GM12875 (cell line): ENCODE results near the gene THSD4.

Source experiments
- H3K4me3 ChIP-seq: one replicate; pipeline ENCODE4 v1.5.1; 2011; ENCODE audit warnings: low read depth, low read length, control low read depth
- TF ChIP-seq, protein P1 (sequence below): IDR thresholded peaks from 2 replicates; pipeline ENCODE4 v1.5.1; 2011; ENCODE audit warnings: low read depth, mild to moderate bottlenecking, control low read depth, inconsistent platforms, low read length, moderate library complexity, borderline replicate concordance; ENCODE audit not compliant: insufficient read depth

Gene THSD4

DNA sequence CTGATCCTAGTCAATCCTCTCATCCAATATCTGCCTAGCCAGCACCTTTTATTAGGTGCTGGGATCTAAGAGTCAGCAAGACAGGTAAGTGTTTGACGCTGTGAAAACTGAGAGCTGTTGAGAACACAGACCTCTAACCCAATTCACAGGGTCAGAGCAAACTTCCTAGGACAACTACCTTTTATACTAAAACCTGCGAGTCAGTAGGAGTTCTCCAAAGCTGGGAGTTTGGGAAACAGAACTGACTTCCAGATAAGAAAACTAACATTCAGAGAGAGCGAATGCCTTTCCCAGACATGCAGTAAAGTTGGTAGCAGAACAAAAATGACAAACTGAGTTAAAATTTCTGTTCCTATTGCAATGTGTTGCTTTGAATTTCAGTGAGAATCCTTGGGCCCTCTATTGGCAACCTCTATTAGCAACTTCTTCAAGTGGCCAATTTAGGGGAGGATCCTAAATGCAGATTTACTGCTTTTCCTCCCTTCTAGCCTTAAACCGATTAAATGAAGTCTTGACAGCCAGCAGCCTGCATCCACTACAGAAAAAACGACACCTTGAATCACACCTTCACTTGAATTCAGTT lies 706.4 kb downstream of the THSD4 start:
- TF ChIP-seq, protein P1, sequence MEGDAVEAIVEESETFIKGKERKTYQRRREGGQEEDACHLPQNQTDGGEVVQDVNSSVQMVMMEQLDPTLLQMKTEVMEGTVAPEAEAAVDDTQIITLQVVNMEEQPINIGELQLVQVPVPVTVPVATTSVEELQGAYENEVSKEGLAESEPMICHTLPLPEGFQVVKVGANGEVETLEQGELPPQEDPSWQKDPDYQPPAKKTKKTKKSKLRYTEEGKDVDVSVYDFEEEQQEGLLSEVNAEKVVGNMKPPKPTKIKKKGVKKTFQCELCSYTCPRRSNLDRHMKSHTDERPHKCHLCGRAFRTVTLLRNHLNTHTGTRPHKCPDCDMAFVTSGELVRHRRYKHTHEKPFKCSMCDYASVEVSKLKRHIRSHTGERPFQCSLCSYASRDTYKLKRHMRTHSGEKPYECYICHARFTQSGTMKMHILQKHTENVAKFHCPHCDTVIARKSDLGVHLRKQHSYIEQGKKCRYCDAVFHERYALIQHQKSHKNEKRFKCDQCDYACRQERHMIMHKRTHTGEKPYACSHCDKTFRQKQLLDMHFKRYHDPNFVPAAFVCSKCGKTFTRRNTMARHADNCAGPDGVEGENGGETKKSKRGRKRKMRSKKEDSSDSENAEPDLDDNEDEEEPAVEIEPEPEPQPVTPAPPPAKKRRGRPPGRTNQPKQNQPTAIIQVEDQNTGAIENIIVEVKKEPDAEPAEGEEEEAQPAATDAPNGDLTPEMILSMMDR, result no peak
- H3K4me3 ChIP-seq, result no peak overlapping the region

DNA sequence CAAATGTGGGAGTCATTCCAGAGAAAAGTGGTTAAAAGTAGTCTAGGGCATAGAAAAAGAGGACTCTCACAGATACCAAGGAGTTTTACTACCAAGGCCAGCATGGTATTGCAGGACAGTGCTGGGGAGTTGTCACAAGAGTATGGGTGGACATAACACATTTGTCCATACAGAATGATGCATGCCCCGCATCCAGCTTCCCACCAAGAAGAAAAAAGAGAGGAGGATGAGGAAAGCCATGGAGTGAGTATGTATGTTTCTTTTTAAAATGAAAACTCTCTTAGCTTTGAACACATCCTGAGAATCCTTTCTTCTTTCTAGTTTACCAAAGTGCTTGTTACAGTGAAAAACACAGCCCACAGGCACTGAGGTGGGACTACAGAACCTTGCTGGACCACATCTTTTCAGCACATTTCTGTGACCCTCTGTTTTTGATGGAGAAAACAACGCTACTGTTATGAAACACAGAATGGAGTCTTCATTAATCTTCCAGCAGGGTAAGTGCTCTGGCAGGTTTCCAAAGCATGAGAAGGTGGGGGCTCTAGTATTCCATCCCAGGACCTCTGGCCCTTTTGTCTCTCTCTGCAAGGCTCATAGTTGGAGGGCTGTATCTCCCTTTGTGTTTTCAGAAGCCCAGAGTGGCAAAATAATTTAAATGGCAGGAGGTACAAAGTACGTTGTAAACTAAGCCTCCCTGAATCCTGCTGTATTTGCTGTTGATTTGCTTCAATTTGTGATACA lies 707.8 kb downstream of the THSD4 start:
- TF ChIP-seq, protein P1, result no peak
- no peak overlapping the region for H3K4me3 ChIP-seq

DNA sequence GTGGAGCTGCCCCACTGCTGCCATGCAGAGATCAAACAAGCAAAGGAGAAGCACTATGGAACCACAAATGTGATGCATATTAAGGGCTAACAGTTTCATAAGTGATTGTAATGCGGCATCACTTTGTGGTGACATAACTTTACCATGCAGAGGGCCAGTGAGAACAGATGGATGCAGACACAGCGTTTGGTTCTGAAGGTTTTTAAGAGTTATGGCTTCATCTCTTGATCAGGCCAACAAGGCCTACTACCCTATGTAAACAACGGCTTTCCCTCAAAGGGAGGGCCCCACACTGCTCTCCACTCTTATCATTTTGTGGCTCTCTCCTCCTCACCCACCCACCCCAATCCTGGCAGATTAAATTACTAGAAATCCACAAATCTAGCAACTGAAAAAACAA lies 708.5 kb downstream of the THSD4 start:
- TF ChIP-seq, protein P1, result no peak
- H3K4me3 ChIP-seq, result no peak overlapping the region

DNA sequence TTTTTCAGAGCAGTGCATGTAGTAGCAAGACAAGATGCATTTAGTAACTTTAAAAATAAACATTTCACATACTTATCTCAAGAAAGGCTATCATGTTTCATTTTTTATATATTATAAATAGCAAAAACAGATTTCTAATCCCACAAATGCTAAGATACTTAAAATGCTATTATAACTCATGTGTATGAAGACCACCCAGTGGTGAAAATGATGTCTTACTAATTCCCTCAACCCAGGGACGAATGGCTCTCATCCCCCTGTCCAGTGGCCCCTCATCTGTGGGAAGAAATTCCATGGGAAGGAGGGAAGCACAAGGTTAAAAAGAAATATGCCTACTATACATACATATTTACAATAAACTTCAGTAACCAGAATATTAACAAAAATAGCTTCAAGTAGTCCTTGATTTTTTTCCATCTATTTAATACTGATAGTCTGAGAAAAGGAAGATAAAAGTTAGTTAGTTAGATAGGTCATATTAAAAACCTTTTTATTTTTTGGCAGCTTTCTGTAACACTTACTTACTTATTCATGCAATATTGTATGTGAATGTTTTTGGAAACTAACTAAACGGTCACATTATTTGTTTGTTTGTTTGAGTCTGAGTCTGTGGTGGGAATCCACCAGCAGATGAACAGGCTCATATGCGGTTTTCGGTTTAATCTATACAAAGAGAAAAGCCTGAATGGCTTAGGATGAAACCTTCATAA lies 709.9 kb downstream of the THSD4 start:
- TF ChIP-seq, protein P1, result no peak
- H3K4me3 ChIP-seq, result no peak overlapping the region

DNA sequence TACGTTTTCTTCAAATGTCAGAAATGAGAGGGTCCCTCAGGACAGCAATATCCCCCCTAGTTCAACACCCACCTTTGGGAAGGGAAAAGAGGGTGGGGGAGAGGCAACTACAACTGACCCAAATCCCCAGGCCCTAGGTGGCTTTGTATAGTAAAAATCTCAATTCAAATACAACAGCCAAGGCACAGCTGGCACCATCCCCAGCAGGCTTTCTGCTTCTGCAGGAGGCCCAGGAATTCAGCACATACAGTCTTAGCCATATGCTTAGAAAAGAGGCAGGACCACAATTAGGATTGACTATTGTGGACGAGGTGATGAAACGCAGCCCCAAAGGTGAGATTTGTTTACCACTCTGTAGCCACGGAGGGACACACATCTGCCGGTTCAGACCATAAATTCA lies 710.9 kb downstream of the THSD4 start:
- no peak overlapping the region for H3K4me3 ChIP-seq
- TF ChIP-seq, protein P1, result no peak

DNA sequence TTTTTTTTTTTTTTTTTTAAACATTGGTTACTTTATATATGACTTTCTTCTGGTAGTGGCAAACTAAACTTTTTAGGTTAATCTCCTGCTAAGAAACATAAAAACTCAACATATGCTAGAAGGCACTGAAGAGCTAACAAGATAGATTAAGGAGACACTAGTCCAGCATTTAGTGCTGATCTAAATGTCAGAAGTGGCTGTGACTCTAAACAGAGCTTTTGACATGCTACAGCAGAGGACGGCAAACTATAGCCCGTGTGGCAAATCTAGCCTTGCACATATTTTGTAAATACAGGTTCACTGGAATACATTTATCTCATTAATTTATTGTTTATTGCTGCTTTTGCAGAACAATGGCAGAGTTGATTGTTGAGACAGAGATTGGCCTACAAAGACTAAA lies 715.7 kb downstream of the THSD4 start:
- no peak overlapping the region for H3K4me3 ChIP-seq
- TF ChIP-seq, protein P1, result no peak
